Psoas muscle (tissue), 8 donors: ENCODE measurements around the gene IGF1R. TPM values are rescaled to one million over a fixed set of nuclear protein-coding genes. Genes with fewer than 3 reads are reported as not detected.
A peak's percentile ranks its signal among the peaks of the same experiment; 100 is the strongest.

Source experiments
- ATAC-seq, 4 donors: fragments of 200-7000 bp; cut with Tn5 transposase; one replicate each; pipeline ENCODE4 v1.9.1; 2020; ENCODE audit warnings: moderate library complexity in 3 of 4, mild to moderate bottlenecking in 2 of 4
- DNase-seq, 2 donors: peaks; one replicate each; pipeline ENCODE4 v3.0.0-alpha.2; 2020
- H3K27ac ChIP-seq: fragments of 200-600 bp; one replicate; pipeline ENCODE4 v1.8.0; 2022
- H3K27me3 ChIP-seq, 3 donors: fragments of 200-600 bp in 1 of 3; one replicate each; pipeline versions ENCODE4 v1.6.1 to v1.8.0; 2013 to 2022; ENCODE audit warnings: low read length in 2 of 3, mild to moderate bottlenecking in 2 of 3, moderate library complexity in 1 of 3; ENCODE audit not compliant: insufficient read depth in 3 of 3
- H3K36me3 ChIP-seq, 2 donors: fragments of 200-600 bp in 1 of 2; one replicate each; pipeline versions ENCODE4 v1.6.1 to v1.8.0; 2013 to 2022; ENCODE audit warnings: low read depth in 1 of 2, mild to moderate bottlenecking in 1 of 2, moderate library complexity in 1 of 2; ENCODE audit not compliant: insufficient read depth in 1 of 2
- H3K4me1 ChIP-seq: fragments of 200-600 bp; one replicate; pipeline ENCODE4 v1.8.0; 2022
- H3K4me3 ChIP-seq: fragments of 200-600 bp; one replicate; pipeline ENCODE4 v1.8.0; 2022; ENCODE audit warnings: mild to moderate bottlenecking
- H3K9me3 ChIP-seq: fragments of 200-600 bp; one replicate; pipeline ENCODE4 v1.8.0; 2022
- WGBS, 3 donors: extraction: QIAGEN DNeasy Blood & Tissue Kit; methylation state at CpG; one replicate each; pipeline versions ENCODE4 v1.1.6 to v1.1.7; 2013; 5-methylcytosine and 5-hydroxymethylcytosine counted together
- intact Hi-C, 2 donors: fragments of 100-400 bp; cut with DNase I; formaldehyde crosslinking; loops; one replicate each; pipeline versions ENCODE4 v1.11.0 to v1.14.2; 2022
- polyA plus RNA-seq, 3 donors: library from polyadenylated mRNA; stranded (reverse); fragments of 200-250 nt; gene quantifications; one replicate each; pipeline ENCODE4 v1.2.3, GENCODE V29; 2013
- total RNA-seq, 4 donors: library from RNA; stranded (reverse); fragmentation: NEBNext Ultra II Directional in 2 of 4; extraction: Animal tissue kit (Norgen Biotek cat#: 25700) in 2 of 4; gene quantifications; one replicate each; pipeline versions ENCODE4 v1.2.1 to v1.2.4, GENCODE V29; 2021 to 2023
- TF ChIP-seq, protein P1 (sequence below): fragments of 200-600 bp; IDR thresholded peaks from one replicate; pipeline ENCODE4 v1.8.0; 2022; ENCODE audit warnings: antibody characterized with exemption
- donor health status: healthy with polysubstance abuse.
- donor health status: DM: no; HTN: no; CAD: no; lungs with moderate emphysema.
- donor health status: Bipolar disorder and iron deficiency.
- donor health status: healthy.
- donor health status: DM: yes; HTN: yes; CAD: no.
- donor health status: DM: no; HTN: no; CAD: no.
- donor health status: DM: no; HTN: no; CAD: no.
- donor health status: DM: yes; HTN: yes; CAD: no.

The IGF1R gene
- total and polyA plus RNA-seq, 7 donors: 2.1 to 20.4 (median 12.0) TPM

DNA sequence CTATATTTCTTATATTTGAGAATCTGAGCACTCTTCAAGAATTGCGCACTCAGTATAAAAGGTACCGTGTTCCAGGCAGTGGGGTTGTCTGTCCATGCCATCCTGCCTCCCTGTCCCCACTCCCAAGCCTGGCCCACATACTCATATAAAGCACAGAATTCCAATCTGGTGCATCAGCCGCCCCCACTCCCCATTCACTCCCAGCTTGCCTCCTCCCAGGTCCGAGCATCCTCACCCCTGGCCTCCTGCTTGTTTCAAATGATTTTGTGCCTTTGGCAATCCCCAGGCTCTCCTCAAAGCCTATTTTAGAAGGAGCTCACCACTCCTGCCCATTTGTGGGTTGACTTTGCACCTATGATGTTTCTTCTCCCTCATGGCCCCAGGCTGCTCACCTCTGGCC lies 22.2 kb upstream of the IGF1R start:
- H3K9me3 ChIP-seq: no peaks in the 10 kb centered on the region
- ATAC-seq: no peak
- no peak overlapping the region for H3K4me3 ChIP-seq
- H3K27me3 ChIP-seq: peaks cover 0 to 41% (median 18%) of the 10 kb centered on the region in 3 donors
- no peaks in the 10 kb centered on the region for H3K4me1 ChIP-seq
- intact Hi-C loops: no loop called here
- no peak overlapping the region for H3K27ac ChIP-seq
- DNase-seq: no peak
- no peaks in the 10 kb centered on the region for H3K36me3 ChIP-seq
- TF ChIP-seq, protein P1, sequence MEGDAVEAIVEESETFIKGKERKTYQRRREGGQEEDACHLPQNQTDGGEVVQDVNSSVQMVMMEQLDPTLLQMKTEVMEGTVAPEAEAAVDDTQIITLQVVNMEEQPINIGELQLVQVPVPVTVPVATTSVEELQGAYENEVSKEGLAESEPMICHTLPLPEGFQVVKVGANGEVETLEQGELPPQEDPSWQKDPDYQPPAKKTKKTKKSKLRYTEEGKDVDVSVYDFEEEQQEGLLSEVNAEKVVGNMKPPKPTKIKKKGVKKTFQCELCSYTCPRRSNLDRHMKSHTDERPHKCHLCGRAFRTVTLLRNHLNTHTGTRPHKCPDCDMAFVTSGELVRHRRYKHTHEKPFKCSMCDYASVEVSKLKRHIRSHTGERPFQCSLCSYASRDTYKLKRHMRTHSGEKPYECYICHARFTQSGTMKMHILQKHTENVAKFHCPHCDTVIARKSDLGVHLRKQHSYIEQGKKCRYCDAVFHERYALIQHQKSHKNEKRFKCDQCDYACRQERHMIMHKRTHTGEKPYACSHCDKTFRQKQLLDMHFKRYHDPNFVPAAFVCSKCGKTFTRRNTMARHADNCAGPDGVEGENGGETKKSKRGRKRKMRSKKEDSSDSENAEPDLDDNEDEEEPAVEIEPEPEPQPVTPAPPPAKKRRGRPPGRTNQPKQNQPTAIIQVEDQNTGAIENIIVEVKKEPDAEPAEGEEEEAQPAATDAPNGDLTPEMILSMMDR: no peak
- 66 to 86% (median 85%) methylated on average over 4 of the region's 4 CpGs for WGBS, 3 donors

GRCh38 chr15:98628216-98628615 lies 20.1 kb upstream of the IGF1R start:
- DNase-seq: no peak
- no peaks in the 10 kb centered on the region for H3K4me1 ChIP-seq
- WGBS, 3 donors: 89 to 95% (median 91%) methylated on average over 1 of the region's 1 CpG
- intact Hi-C loops: no loop called here
- H3K4me3 ChIP-seq: no peak overlapping the region
- H3K27ac ChIP-seq: no peak overlapping the region
- TF ChIP-seq, protein P1: no peak
- no peak for ATAC-seq
- no peaks in the 10 kb centered on the region for H3K9me3 ChIP-seq
- peaks cover 0 to 23% (median 14%) of the 10 kb centered on the region in 3 donors for H3K27me3 ChIP-seq
- no peaks in the 10 kb centered on the region for H3K36me3 ChIP-seq

DNA sequence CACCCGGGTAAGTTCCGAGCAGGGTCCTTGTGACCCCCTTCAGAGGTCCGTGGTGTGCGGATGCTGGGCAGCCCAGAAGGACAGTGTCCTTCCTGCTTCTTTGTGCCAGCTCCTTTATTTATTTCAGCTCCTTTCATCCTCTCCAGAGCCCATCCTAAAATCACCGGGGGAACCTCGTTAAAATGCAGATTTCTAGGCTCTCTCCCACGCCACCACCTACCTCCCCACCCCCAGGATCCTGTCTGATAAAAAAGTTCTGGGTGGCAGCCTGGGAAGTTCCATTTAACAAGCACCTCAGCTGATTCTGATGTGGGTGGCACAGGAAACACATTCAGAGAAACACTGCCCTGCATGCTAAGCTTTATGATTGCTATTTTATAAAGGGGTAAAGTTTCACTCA lies 12.5 kb upstream of the IGF1R start:
- WGBS, 3 donors: 57 to 66% (median 61%) methylated on average over 7 of the region's 7 CpGs
- TF ChIP-seq, protein P1: no peak
- Histone ChIP-seq H3K4me3 (no peak overlapping the region), H3K4me1 (no peaks in the 10 kb centered on the region), H3K27me3 (peaks cover 3 to 20% (median 3%) of the 10 kb centered on the region in 3 donors), H3K36me3 (no peaks in the 10 kb centered on the region), H3K27ac (no peak overlapping the region), H3K9me3 (no peaks in the 10 kb centered on the region)
- intact Hi-C loops: no loop called here
- ATAC-seq (no peak), DNase-seq (no peak)

DNA sequence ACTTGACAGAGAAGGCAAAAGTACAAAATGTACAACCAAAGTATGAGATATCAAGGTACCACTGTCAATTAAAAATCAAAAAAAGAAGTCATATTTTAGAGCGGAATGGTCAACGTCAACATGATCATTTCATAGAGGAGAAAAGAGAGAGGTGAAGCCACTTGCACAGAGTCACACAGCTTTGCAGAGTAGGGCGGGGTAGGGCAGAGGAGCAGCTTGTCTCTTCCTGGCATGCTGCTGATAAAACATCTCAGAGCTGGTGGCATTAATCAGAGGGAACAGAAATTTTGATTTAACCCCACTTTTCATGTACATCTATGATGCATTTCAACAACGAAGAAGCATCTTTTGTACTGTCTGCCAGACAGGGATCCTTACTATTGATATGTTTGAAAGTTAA lies 5.2 kb upstream of the IGF1R start:
- H3K27ac ChIP-seq: no peak overlapping the region
- no peaks in the 10 kb centered on the region for H3K4me1 ChIP-seq
- intact Hi-C loops: no loop called here
- H3K9me3 ChIP-seq: no peaks in the 10 kb centered on the region
- peaks cover 0 to 47% (median 18%) of the 10 kb centered on the region in 3 donors for H3K27me3 ChIP-seq
- no peak overlapping the region for H3K4me3 ChIP-seq
- no peaks in the 10 kb centered on the region for H3K36me3 ChIP-seq
- ATAC-seq (no peak), DNase-seq (no peak)
- TF ChIP-seq, protein P1: no peak
- 84 to 89% (median 85%) methylated on average over 4 of the region's 4 CpGs for WGBS, 3 donors

- WGBS, 3 donors: 19 to 25% (median 20%) methylated on average over 7 of the region's 7 CpGs
- TF ChIP-seq, protein P1: no peak
- H3K27ac ChIP-seq: no peak overlapping the region
- no peaks in the 10 kb centered on the region for H3K36me3 ChIP-seq
- no peaks in the 10 kb centered on the region for H3K9me3 ChIP-seq
- DNase-seq: no peak
- peak overlapping the region; percentile 94 for H3K4me3 ChIP-seq
- peaks cover 0 to 19% (median 15%) of the 10 kb centered on the region in 3 donors for H3K27me3 ChIP-seq
- intact Hi-C loops: loop anchor here (2.0 to 5.0 kb wide), 3 partner anchors 128 to 416 kb away; no protein-coding TSS in a partner anchor
- no peaks in the 10 kb centered on the region for H3K4me1 ChIP-seq
- no peak for ATAC-seq
Measured at GRCh38 chr15:98646546-98647025, 1.8 kb upstream of the IGF1R start.
